Activated CD4-positive, alpha-beta T cell treated with anti-CD3 and anti-CD28 coated beads for 36 hours (primary cell): ENCODE measurements around the gene SP5. TPM values are rescaled to one million over a fixed set of nuclear protein-coding genes. Genes with fewer than 3 reads are reported as not detected.
"Not testable (repeated sequence)": the region's sequence is repeated elsewhere in the genome, so short reads cannot be mapped to it uniquely, and the experiment has no call there.

Experiments
- ATAC-seq: fragments of 200-7000 bp; cut with Tn5 transposase; one replicate; pipeline ENCODE4 v1.10.0; 2021; ENCODE audit warnings: mild to moderate bottlenecking, moderate library complexity
- CTCF ChIA-PET: fragments of 350-600 bp; sonication (Branson Sonifier 250); formaldehyde crosslinking; loops from one replicate; lab custom pipeline; 2021; ENCODE audit warnings: antibody characterized with exemption; lab: Charles Lee
- POLR2A ChIA-PET: fragments of 350-600 bp; sonication (Branson Sonifier 250); formaldehyde crosslinking; loops from one replicate; lab custom pipeline; 2021; ENCODE audit warnings: antibody characterized with exemption, inconsistent platforms; lab: Charles Lee
- DNase-seq: peaks from one replicate; pipeline ENCODE4 v3.0.0-alpha.2; 2020
- H3K27ac Mint-ChIP-seq: one replicate; pipeline ENCODE4 v1.8.0; 2021; ENCODE audit warnings: mixed read lengths
- H3K27me3 Mint-ChIP-seq: one replicate; pipeline ENCODE4 v1.8.0; 2021; ENCODE audit warnings: mixed read lengths
- H3K36me3 Mint-ChIP-seq: one replicate; pipeline ENCODE4 v1.8.0; 2021; ENCODE audit warnings: low read depth, mixed read lengths
- H3K4me1 Mint-ChIP-seq: one replicate; pipeline ENCODE4 v1.8.0; 2021; ENCODE audit warnings: mixed read lengths
- H3K4me3 Mint-ChIP-seq: one replicate; pipeline ENCODE4 v1.8.0; 2021; ENCODE audit warnings: mild to moderate bottlenecking, moderate library complexity, mixed read lengths
- H3K9me3 Mint-ChIP-seq: one replicate; pipeline ENCODE4 v1.8.0; 2021; ENCODE audit warnings: low read depth, mixed read lengths
- intact Hi-C, 2 experiments: fragments of 100-400 bp; cut with DNase I in 1 of 2; cut with micrococcal nuclease in 1 of 2; formaldehyde crosslinking; loops; one replicate each; pipeline versions ENCODE4 v1.14.2 to v1.15.1; 2022 to 2024; cut with DNase I, micrococcal nuclease
- total RNA-seq, 2 experiments: library from RNA; stranded (reverse); gene quantifications; one replicate each; pipeline ENCODE4 v1.2.3, GENCODE V29; 2021

Gene SP5
- total RNA-seq, 2 experiments from 2014 or later: 0.37 TPM; not detected in 1

- ChIA-PET POLR2A (no interaction called here), CTCF (no interaction called here)
- Mint-ChIP-seq H3K9me3 (no peaks in the 10 kb centered on the region), H3K4me3 (no peak overlapping the region), H3K36me3 (no peaks in the 10 kb centered on the region), H3K27ac (no peak overlapping the region), H3K4me1 (peaks cover 13% of the 10 kb centered on the region), H3K27me3 (peaks cover 54% of the 10 kb centered on the region)
- intact Hi-C loops: loop anchor here (5.0 to 10.0 kb wide), 7 partner anchors 52 to 1382 kb away; partner anchors contain the start of genes DLX1 (in 2 of the 2), DLX2 (in 1 of the 2), ERICH2 (in 1 of the 2) and METTL5 (in 1 of the 2)
- ATAC-seq (no peak), DNase-seq (no peak)
These were observed 4.7 kb downstream of the SP5 start for GRCh38 chr2:170719810-170720209.

GRCh38 chr2:170721678-170722077, 6.5 kb downstream of the SP5 start:
- Mint-ChIP-seq H3K27me3 (peaks cover 46% of the 10 kb centered on the region), H3K4me1 (peaks cover 7% of the 10 kb centered on the region), H3K36me3 (no peaks in the 10 kb centered on the region), H3K4me3 (no peak overlapping the region), H3K9me3 (no peaks in the 10 kb centered on the region), H3K27ac (no peak overlapping the region)
- ChIA-PET CTCF (no interaction called here), POLR2A (no interaction called here)
- DNase-seq (no peak), ATAC-seq (no peak)
- intact Hi-C loops: no loop called here

DNA sequence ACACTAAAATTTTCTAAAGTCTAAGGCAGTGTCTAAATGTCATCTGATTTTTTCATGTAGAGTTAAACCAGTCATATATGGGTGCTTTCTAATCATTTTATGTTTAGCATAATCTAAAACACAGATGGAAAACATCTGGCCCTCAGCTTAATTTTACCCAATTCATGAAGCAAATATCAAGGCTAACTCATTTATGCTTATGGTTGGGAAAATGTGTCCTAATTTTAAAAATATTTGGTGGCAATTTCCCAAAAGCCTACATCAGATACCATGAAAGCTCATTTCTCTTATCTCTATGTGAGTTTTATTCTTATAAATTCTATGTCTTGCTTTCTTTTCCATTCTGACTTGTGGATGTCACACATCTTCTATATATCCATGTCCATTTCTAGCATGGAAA, 7.2 kb downstream of the SP5 start:
- CTCF ChIA-PET: no interaction called here
- no peak for ATAC-seq
- Mint-ChIP-seq H3K36me3 (no peaks in the 10 kb centered on the region), H3K27me3 (peaks cover 44% of the 10 kb centered on the region), H3K27ac (no peak overlapping the region), H3K4me3 (no peak overlapping the region), H3K9me3 (no peaks in the 10 kb centered on the region), H3K4me1 (peaks cover 3% of the 10 kb centered on the region)
- intact Hi-C loops: no loop called here
- POLR2A ChIA-PET: no interaction called here
- no peak for DNase-seq

GRCh38 chr2:170723446-170723958, 8.4 kb downstream of the SP5 start:
- Mint-ChIP-seq H3K27ac (no peak overlapping the region), H3K36me3 (no peaks in the 10 kb centered on the region), H3K4me1 (no peaks in the 10 kb centered on the region), H3K4me3 (no peak overlapping the region), H3K9me3 (no peaks in the 10 kb centered on the region), H3K27me3 (peaks cover 42% of the 10 kb centered on the region)
- DNase-seq: no peak
- ChIA-PET CTCF (no interaction called here), POLR2A (no interaction called here)
- intact Hi-C loops: no loop called here
- no peak for ATAC-seq

GRCh38 chr2:170733798-170734600, 18.9 kb downstream of the SP5 start:
- ATAC-seq: no peak
- ChIA-PET POLR2A (no interaction called here), CTCF (no interaction called here)
- Mint-ChIP-seq H3K36me3 (no peaks in the 10 kb centered on the region), H3K9me3 (peaks cover 5% of the 10 kb centered on the region), H3K4me3 (no peak overlapping the region), H3K27me3 (peaks cover 14% of the 10 kb centered on the region), H3K27ac (no peak overlapping the region), H3K4me1 (no peaks in the 10 kb centered on the region)
- DNase-seq: no peak
- intact Hi-C loops: no loop called here

DNA sequence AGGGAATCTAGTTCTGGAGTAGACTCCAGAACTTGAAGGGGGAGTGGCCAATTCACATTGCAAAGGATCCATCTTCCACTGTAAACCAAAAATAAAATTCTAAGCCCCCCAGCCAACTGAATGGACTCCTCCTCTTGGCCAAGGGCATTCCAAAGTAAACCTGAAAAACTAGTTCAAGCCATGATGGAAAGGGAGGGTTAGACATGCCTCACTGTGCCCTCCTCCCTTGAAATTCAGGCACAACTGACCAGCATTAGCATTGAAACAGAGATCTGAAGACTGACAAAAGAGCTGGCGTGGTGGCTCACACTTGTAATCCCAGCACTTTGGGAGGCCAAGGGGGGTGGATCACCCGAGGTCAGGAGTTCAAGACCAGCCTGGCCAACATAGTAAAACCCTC, 19.5 kb downstream of the SP5 start:
- POLR2A ChIA-PET, H3K36me3 Mint-ChIP-seq, CTCF ChIA-PET, H3K4me3 Mint-ChIP-seq, H3K27ac Mint-ChIP-seq, ATAC-seq, H3K4me1 Mint-ChIP-seq, DNase-seq, H3K9me3 Mint-ChIP-seq, intact Hi-C loops: not testable (repeated sequence)
- H3K27me3 Mint-ChIP-seq: peaks cover 12% of the 10 kb centered on the region

DNA sequence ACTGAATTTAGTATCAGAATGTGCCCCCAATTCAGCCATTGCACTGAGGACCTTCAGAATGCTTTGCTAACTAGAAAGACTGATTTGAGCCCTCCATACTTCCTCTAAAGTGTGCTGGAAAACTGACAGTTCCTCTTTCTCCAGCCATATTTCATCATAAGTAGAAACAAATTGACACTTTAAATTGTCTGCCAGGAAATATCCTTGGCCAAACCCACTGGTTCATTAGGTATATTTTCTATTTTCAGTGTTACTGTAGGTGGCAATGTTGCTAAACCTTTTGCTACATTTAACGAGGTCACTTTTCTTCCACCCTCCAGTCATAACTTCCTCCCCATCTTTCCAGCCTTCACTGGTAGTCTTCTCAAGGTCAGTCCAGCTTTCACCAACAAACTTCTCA, 21.5 kb downstream of the SP5 start:
- Mint-ChIP-seq H3K4me3 (no peak overlapping the region), H3K4me1 (no peaks in the 10 kb centered on the region), H3K36me3 (no peaks in the 10 kb centered on the region), H3K9me3 (peaks cover 5% of the 10 kb centered on the region), H3K27ac (no peak overlapping the region), H3K27me3 (peaks cover 4% of the 10 kb centered on the region)
- ATAC-seq (no peak), DNase-seq (no peak)
- intact Hi-C loops: no loop called here
- CTCF ChIA-PET: interaction anchor here (0.6 kb wide), 1 partner anchor 82 kb away, joined by 4 read pairs; no protein-coding TSS in a partner anchor
- POLR2A ChIA-PET: no interaction called here

DNA sequence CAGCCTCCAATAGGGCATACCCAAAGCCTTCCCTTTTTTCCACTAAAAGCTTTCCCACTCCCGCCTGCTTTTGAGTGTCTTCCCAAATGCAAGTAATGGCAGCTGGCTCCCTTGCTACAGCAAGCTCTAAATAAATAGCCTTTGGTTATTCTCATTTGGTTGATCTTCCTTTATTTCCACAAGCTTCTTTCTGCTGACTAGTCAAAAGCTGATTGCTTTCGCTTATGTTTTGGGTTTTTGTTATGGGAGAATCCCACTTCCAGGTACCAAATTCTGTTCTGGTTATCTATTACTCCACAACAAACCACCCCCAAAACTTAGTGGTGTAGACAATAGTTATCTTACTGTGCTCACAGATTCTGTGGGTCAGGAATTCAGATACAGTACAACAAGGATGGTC, 22.3 kb downstream of the SP5 start:
- CTCF ChIA-PET: interaction anchor here (0.6 kb wide), 1 partner anchor 81 kb away, joined by 4 read pairs; no protein-coding TSS in a partner anchor
- intact Hi-C loops: no loop called here
- POLR2A ChIA-PET: no interaction called here
- H3K27me3 Mint-ChIP-seq: peaks cover 4% of the 10 kb centered on the region
- no peak overlapping the region for H3K4me3 Mint-ChIP-seq
- DNase-seq (no peak), ATAC-seq (no peak)
- H3K27ac Mint-ChIP-seq: no peak overlapping the region
- no peaks in the 10 kb centered on the region for H3K36me3 Mint-ChIP-seq
- H3K9me3 Mint-ChIP-seq: peaks cover 5% of the 10 kb centered on the region
- no peaks in the 10 kb centered on the region for H3K4me1 Mint-ChIP-seq

DNA sequence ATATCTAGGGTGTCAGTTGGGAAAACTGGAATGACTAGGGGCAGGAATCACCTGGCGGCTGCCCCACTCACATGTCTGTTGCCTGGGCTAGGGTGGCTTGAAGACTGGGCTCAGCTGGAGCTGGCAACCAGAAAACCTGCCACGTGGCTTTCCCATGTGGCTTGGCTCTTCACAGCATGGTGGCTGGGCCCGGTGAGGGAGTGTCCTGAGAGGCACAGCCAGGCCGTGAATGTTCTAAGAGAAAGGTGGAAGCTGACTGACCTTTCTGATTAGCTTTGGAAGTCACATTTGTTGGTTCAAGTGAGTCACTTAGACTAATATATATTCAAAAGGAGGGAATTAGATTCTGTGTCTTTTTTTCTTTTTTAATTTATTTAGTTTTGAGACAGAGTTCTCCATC, 22.7 kb downstream of the SP5 start:
- ATAC-seq: no peak
- no peaks in the 10 kb centered on the region for H3K4me1 Mint-ChIP-seq
- POLR2A ChIA-PET: interaction anchor here (0.6 kb wide), 1 partner anchor 1073 kb away, joined by 13 read pairs; no protein-coding TSS in a partner anchor
- CTCF ChIA-PET: no interaction called here
- no peak overlapping the region for H3K4me3 Mint-ChIP-seq
- intact Hi-C loops: no loop called here
- H3K27ac Mint-ChIP-seq: no peak overlapping the region
- peaks cover 5% of the 10 kb centered on the region for H3K9me3 Mint-ChIP-seq
- H3K27me3 Mint-ChIP-seq: peaks cover 4% of the 10 kb centered on the region
- no peak for DNase-seq
- no peaks in the 10 kb centered on the region for H3K36me3 Mint-ChIP-seq

DNA sequence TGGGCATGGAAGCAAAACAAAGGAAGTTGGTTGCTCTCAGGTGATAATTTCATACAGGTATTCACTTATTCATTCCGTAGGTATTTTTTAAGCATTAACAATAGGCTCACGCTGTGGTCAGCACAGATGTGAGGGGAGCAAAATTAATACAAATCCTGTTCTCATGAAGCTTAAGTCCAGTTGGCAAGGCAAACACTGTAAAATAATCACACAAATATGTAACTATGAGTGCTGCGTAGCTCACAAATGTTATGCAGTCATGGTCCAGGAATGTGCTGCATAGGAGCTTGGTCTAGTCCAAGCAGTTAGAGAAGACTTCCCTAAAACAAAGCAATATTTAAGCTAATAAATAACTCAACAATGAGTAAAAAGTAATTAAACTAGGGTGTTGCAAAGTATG, 23.9 kb downstream of the SP5 start:
- DNase-seq: no peak
- POLR2A ChIA-PET: no interaction called here
- Mint-ChIP-seq H3K36me3 (no peaks in the 10 kb centered on the region), H3K4me1 (no peaks in the 10 kb centered on the region), H3K4me3 (no peak overlapping the region), H3K9me3 (peaks cover 5% of the 10 kb centered on the region), H3K27me3 (peaks cover 6% of the 10 kb centered on the region), H3K27ac (no peak overlapping the region)
- CTCF ChIA-PET: interaction anchor here (0.6 to 1.0 kb wide), 4 partner anchors 43 to 415 kb away, joined by 3 read pairs; no protein-coding TSS in a partner anchor
- intact Hi-C loops: no loop called here
- no peak for ATAC-seq

DNA sequence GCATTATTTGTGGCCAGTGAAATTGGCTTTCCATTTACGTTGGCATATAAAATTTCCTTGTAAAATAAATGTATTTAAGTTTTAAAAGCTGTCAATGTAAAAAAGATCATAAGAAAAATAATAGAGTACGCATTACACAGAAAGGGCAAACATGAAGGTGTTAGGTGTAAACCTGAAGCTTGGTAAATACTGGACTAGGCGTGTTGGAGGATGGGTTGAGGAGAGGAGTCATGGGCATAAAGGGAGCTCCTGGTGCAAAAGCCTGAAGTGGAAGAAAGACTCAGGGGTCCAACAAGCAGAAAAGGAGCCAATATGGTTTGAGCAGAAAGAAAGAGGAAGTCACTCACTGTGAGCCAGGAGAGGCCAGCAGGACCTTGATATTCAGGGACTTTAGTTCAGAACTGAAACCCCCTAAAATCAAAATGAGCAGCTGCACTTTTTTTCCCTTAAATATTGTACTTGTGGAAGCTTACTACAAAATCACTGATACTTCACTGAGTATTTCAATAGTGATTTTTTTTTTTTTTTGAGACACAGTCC, 24.4 kb downstream of the SP5 start:
- CTCF ChIA-PET: interaction anchor here (0.7 kb wide), 2 partner anchors 76 to 477 kb away, joined by 3 read pairs; no protein-coding TSS in a partner anchor
- H3K36me3 Mint-ChIP-seq: no peaks in the 10 kb centered on the region
- no peak overlapping the region for H3K4me3 Mint-ChIP-seq
- POLR2A ChIA-PET: no interaction called here
- intact Hi-C loops: no loop called here
- no peaks in the 10 kb centered on the region for H3K4me1 Mint-ChIP-seq
- no peak overlapping the region for H3K27ac Mint-ChIP-seq
- peaks cover 5% of the 10 kb centered on the region for H3K9me3 Mint-ChIP-seq
- H3K27me3 Mint-ChIP-seq: peaks cover 10% of the 10 kb centered on the region
- DNase-seq (no peak), ATAC-seq (no peak)

GRCh38 chr2:170740660-170741059, 25.5 kb downstream of the SP5 start:
- no peak for DNase-seq
- no peak for ATAC-seq
- intact Hi-C loops: no loop called here
- Mint-ChIP-seq H3K4me3 (no peak overlapping the region), H3K4me1 (no peaks in the 10 kb centered on the region), H3K27me3 (peaks cover 12% of the 10 kb centered on the region), H3K27ac (no peak overlapping the region), H3K9me3 (peaks cover 5% of the 10 kb centered on the region), H3K36me3 (no peaks in the 10 kb centered on the region)
- ChIA-PET POLR2A (no interaction called here), CTCF (no interaction called here)
